Measurements from ENCODE around the gene DSCAM. TPM values are rescaled to one million over a fixed set of nuclear protein-coding genes. Genes with fewer than 3 reads are reported as not detected.

The DSCAM gene
- total and polyA plus RNA-seq, 2 donors (not counting 3 experiments of a cell fraction or from before 2014, with no cell fraction given) = not detected

GRCh38 chr21:40839521-40839920 lies 7.4 kb downstream of the DSCAM start:
- Histone ChIP-seq H3K4me1 (ENCODE audit: control insufficient read depth, extremely low read depth, insufficient read depth, low read length) (no peaks in the 10 kb centered on the region), H3K4me3 (replicated peaks in 1 of 3; ENCODE audit: insufficient read depth in 1 of 3, low read depth in 1 of 3, low read length in 3 of 3) (no peak overlapping the region), H3K27ac (ENCODE audit: insufficient read depth, low read depth, low read length) (no peak overlapping the region), H3K9me1 (replicated peaks; ENCODE audit: control insufficient read depth, extremely low read depth, insufficient read depth, low read length) (no peaks in the 10 kb centered on the region), H3K36me3 (ENCODE audit: control insufficient read depth in 2 of 2, extremely low read depth in 1 of 2, insufficient read depth in 2 of 2, low read length in 2 of 2) (no peaks in the 10 kb centered on the region), H3K27me3 (ENCODE audit: control insufficient read depth in 2 of 2, insufficient read depth in 2 of 2, low read length in 2 of 2) (no peaks in the 10 kb centered on the region), H2AFZ (ENCODE audit: low read depth, low read length) (no peak overlapping the region), H3K9ac (replicated peaks; ENCODE audit: extremely low read depth, insufficient read depth, low read length) (no peak overlapping the region), H4K20me1 (replicated peaks; ENCODE audit: control insufficient read depth, extremely low read depth, insufficient read depth, low read length) (no peaks in the 10 kb centered on the region), H3K9me3 (replicated peaks; ENCODE audit: control insufficient read depth, insufficient read depth, low read length) (peaks cover 7% of the 10 kb centered on the region), H3K4me2 (ENCODE audit: insufficient read depth, low read length) (no peak overlapping the region), H3K79me2 (ENCODE audit: control insufficient read depth, insufficient read depth, low read length) (no peaks in the 10 kb centered on the region)
- no TSS peak for BruUV-seq (replicated peaks)
- FAIRE-seq (no peak), DNase-seq (ENCODE audit: low read depth, low spot score) (no peak)
- intact Hi-C loops (cut with micrococcal nuclease) = no loop called here
- TF ChIP-seq, protein P1, sequence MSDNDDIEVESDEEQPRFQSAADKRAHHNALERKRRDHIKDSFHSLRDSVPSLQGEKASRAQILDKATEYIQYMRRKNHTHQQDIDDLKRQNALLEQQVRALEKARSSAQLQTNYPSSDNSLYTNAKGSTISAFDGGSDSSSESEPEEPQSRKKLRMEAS (IDR thresholded peaks at IDR 0.05; ENCODE audit: insufficient read depth, insufficient read length) = no peak
- TF ChIP-seq POLR2AphosphoS5 (IDR thresholded peaks at IDR 0.05; ENCODE audit: insufficient read depth, low read depth, low read length) (no peak), EZH2 (IDR thresholded peaks at IDR 0.05; ENCODE audit: borderline replicate concordance, low read depth, low read length, severe bottlenecking) (no peak), FOS (IDR thresholded peaks at IDR 0.05; ENCODE audit: borderline replicate concordance, insufficient read depth, low read length) (no peak), GATA2 (IDR thresholded peaks at IDR 0.05; ENCODE audit: insufficient read depth, insufficient read length, low read depth, low read length) (no peak), POLR2A (IDR thresholded peaks at IDR 0.05; ENCODE audit: low read depth, low read length) (no peak), JUN (IDR thresholded peaks at IDR 0.05; ENCODE audit: borderline replicate concordance, insufficient read depth, insufficient read length, low read depth) (no peak), MYC (IDR thresholded peaks at IDR 0.05; ENCODE audit: low read depth, low read length) (no peak)
- TF ChIP-seq, protein P2, sequence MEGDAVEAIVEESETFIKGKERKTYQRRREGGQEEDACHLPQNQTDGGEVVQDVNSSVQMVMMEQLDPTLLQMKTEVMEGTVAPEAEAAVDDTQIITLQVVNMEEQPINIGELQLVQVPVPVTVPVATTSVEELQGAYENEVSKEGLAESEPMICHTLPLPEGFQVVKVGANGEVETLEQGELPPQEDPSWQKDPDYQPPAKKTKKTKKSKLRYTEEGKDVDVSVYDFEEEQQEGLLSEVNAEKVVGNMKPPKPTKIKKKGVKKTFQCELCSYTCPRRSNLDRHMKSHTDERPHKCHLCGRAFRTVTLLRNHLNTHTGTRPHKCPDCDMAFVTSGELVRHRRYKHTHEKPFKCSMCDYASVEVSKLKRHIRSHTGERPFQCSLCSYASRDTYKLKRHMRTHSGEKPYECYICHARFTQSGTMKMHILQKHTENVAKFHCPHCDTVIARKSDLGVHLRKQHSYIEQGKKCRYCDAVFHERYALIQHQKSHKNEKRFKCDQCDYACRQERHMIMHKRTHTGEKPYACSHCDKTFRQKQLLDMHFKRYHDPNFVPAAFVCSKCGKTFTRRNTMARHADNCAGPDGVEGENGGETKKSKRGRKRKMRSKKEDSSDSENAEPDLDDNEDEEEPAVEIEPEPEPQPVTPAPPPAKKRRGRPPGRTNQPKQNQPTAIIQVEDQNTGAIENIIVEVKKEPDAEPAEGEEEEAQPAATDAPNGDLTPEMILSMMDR (IDR thresholded peaks at IDR 0.05; ENCODE audit: extremely low read depth in 1 of 2, insufficient read depth in 1 of 2, low read depth in 1 of 2, low read length in 2 of 2) = no peak
- CTCF ChIA-PET = no interaction called here
- dilution Hi-C loops (cut with MboI; ENCODE audit: extremely low pct_ligation_motif_present, low sequenced_read_pairs) = no loop called here
- POLR2A ChIA-PET = no interaction called here
